Stomach smooth muscle (tissue), 2 donors: ENCODE results near the gene SH3RF3.

Experiments
- H3K27ac ChIP-seq: one replicate; pipeline ENCODE4 v1.7.0; 2013; ENCODE audit warnings: mild to moderate bottlenecking, low read length, inconsistent platforms
- H3K27me3 ChIP-seq, 2 donors: one replicate each; pipeline ENCODE4 v1.7.0; 2013; ENCODE audit warnings: low read length in 2 of 2; ENCODE audit not compliant: insufficient read depth in 2 of 2, control insufficient read depth in 1 of 2
- H3K36me3 ChIP-seq, 2 donors: one replicate each; pipeline ENCODE4 v1.7.0; 2013; ENCODE audit warnings: low read length in 2 of 2; ENCODE audit not compliant: control insufficient read depth in 2 of 2, insufficient read depth in 2 of 2
- H3K4me1 ChIP-seq: one replicate; pipeline ENCODE4 v1.7.0; 2013; ENCODE audit warnings: low read length; ENCODE audit not compliant: control insufficient read depth, insufficient read depth
- H3K4me3 ChIP-seq, 2 donors: one replicate each; pipeline ENCODE4 v1.7.0; 2013; ENCODE audit warnings: low read length in 2 of 2
- H3K9ac ChIP-seq, 2 donors: one replicate each; pipeline ENCODE4 v1.7.0; 2013; ENCODE audit warnings: low read length in 2 of 2, mild to moderate bottlenecking in 1 of 2
- H3K9me3 ChIP-seq, 2 donors: one replicate each; pipeline ENCODE4 v1.7.0; 2013; ENCODE audit warnings: low read length in 2 of 2; ENCODE audit not compliant: control insufficient read depth in 2 of 2
- donor health status: healthy.
- donor health status: Pancreatic carcinoma.

Gene SH3RF3

DNA sequence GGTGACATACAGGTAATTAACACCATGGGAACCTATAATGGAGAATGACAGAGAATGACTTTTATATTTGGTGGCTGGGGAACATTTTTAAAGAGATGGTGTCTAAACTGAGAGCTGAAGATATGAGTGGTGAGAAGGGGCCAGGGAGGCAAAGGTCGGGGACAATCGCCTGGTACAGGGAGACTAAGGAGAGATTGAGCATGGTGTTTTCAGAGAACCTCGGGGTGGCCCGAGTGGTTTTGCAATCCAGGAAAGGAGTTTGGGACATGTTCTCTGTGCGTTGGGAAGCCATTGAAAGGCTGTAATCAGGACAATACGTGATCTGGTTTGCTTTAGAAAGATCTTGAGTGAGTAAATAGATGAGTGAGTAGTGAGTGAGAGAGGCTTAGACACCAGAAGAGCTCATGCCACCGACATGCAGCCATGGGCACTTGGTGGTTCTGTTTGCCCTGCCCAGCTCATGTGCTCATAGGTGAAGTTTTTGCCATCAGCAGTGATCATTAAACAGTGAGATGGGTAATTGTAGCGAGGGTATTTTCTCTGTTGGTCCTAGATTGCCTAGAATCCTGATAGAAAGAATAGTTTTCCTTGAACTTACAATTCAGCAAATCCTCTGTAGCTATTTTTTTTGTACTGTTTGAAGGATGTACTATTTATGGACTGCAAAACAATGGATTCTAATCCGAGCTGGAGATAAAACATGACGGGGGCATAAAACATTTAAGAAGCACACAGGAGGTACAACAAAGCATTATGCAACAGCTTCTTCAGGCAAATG, 114.7 kb downstream of the SH3RF3 start:
- Histone ChIP-seq H3K9ac (no peak overlapping the region), H3K36me3 (no peaks in the 10 kb centered on the region), H3K4me1 (peaks cover 49% of the 10 kb centered on the region), H3K27ac (peak overlapping the region; percentile 70), H3K4me3 (peak overlapping the region in 1 of 2 donors; percentile 15), H3K27me3 (no peaks in the 10 kb centered on the region), H3K9me3 (no peaks in the 10 kb centered on the region)

DNA sequence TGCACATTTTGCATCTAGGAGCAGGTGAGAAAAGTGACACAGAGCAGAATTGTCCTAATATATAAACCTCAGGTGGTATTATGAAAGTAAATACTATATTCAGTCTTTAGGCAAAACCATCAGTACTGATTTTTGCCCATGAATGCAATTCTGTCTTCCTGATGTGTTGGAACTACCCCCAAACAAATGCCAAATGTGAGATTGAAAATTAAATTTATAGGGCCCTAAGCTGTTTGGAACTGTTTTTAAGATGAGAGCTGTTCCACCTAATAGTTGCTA, 115.2 kb downstream of the SH3RF3 start:
- Histone ChIP-seq H3K4me1 (peaks cover 44% of the 10 kb centered on the region), H3K9me3 (no peaks in the 10 kb centered on the region), H3K27ac (peak overlapping the region; percentile 24), H3K9ac (no peak overlapping the region), H3K4me3 (no peak overlapping the region), H3K27me3 (no peaks in the 10 kb centered on the region), H3K36me3 (no peaks in the 10 kb centered on the region)

DNA sequence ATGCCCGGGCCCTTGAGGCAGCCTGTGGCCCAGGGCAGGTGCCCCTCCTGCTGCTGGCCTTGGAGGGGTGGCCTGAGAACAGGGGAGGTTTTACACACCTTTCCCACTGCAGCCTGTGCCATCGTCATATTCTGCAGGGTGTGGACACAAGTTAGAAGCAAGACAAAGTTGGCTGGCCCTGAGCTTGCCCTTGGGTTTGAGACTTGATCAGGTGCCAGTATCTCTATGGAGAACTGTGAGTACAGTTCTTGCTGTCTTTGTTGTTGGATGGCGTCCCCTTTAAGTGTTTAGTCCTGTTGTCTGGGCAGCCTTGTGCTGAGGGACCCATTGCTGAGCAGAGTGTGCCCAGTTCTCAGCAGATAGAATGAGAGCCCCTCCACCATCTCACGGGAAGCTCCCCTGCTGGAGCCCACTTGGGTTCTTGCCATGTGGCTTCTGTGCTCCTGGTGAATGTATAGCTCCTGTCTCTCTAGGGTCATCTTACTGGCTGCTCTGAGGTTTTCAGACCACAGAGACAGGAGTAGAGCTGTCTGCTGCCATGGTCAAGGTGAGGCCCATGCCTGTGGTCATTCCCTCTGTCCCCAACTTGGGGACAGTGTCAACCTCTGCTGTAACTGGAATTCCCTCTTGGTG, 115.9 kb downstream of the SH3RF3 start:
- peaks cover 38% of the 10 kb centered on the region for H3K4me1 ChIP-seq

DNA sequence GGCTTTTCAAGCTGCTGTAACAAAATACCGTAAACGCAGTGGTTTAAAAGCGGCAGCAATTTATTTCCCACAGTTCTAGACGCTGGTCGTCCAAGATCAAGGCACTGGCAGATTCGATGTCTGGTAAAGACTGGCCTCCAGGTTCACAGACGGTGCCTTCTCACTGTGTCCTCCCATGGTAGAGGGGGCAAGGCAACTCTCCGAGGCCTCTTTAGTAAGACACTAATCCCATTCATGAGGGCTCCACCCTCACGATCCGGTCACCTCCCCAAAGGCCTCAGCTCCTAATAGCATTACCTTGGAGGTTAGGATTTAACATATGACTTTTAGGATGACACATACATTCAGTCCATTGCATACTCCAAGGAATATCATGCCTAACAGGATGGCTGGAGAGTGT, 117.2 kb downstream of the SH3RF3 start:
- Histone ChIP-seq H3K27me3 (no peaks in the 10 kb centered on the region), H3K4me1 (peaks cover 37% of the 10 kb centered on the region), H3K4me3 (no peak overlapping the region), H3K9ac (no peak overlapping the region), H3K36me3 (no peaks in the 10 kb centered on the region), H3K27ac (no peak overlapping the region), H3K9me3 (no peaks in the 10 kb centered on the region)

More for the DNA sequence above, 115.9 kb downstream of the SH3RF3 start:
- Histone ChIP-seq H3K4me3 (no peak overlapping the region), H3K9ac (no peak overlapping the region), H3K36me3 (no peaks in the 10 kb centered on the region), H3K27ac (peak overlapping the region; percentile 18), H3K9me3 (no peaks in the 10 kb centered on the region), H3K27me3 (no peaks in the 10 kb centered on the region)

DNA sequence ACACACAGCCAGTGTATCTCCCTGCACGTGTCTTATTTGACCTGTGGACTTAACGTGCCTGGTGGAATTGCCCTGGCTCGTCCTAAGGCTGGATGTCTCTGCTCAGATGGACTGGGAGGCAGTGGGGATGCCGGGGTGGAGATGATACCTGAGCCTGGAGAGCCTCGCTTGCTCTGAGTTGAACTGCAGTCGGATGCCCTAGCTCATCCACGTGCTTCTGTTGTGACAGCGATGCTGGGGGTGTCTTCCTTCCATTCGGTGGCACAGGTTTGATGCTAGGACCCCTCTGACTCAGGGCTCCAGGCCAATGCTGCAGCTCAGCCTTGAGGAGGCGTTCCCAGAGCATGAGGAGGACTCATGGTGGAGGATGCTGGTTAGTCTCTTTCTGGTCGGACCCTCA, 117.6 kb downstream of the SH3RF3 start:
- H3K36me3 ChIP-seq, result no peaks in the 10 kb centered on the region
- peaks cover 37% of the 10 kb centered on the region for H3K4me1 ChIP-seq
- no peaks in the 10 kb centered on the region for H3K27me3 ChIP-seq
- H3K9ac ChIP-seq, result no peak overlapping the region
- no peak overlapping the region for H3K27ac ChIP-seq
- H3K4me3 ChIP-seq, result no peak overlapping the region
- H3K9me3 ChIP-seq, result no peaks in the 10 kb centered on the region

DNA sequence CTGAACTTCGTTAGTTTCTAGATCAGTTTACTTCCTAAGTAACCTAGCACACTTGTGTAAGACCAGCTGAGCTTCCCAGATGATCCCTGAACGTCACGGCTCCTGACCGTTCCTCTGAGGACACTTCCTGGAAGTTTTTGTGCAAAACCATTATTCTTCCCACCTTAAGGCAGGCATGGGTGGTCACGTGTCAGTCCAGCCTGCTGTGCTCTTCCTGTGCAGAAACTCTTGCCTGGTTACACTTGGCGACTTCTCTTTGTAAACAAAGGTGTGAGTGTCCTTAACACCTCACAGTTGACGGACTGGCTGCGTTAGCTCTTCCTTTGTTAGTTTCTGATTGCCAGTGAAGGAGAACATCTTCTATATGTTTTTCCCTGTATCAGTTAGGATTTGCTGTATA, 118.3 kb downstream of the SH3RF3 start:
- Histone ChIP-seq H3K27ac (no peak overlapping the region), H3K4me1 (peaks cover 32% of the 10 kb centered on the region), H3K9ac (no peak overlapping the region)

DNA sequence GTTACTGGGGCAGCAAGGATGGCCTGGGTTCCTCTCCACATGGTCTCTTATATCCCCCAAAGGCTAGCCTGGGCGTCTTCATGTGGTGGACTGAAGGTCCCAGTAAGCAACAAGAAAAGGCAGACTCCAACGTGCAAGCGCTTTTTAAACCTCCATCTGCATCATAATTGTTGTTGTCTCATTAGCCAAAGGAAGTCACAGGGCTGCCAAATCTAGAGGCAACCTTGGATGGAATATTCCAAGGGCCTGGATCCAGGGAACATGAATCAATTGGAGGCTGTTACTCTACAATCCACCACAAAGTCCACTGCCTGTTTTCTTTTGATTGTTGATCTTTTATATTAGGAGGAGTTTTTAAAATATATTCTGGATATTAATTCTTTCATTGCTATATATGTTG, 118.8 kb downstream of the SH3RF3 start:
- Histone ChIP-seq H3K9me3 (no peaks in the 10 kb centered on the region), H3K36me3 (no peaks in the 10 kb centered on the region), H3K27me3 (no peaks in the 10 kb centered on the region), H3K9ac (no peak overlapping the region), H3K4me3 (no peak overlapping the region), H3K27ac (no peak overlapping the region), H3K4me1 (peaks cover 28% of the 10 kb centered on the region)

More for the DNA sequence above, 118.3 kb downstream of the SH3RF3 start:
- Histone ChIP-seq H3K27me3 (no peaks in the 10 kb centered on the region), H3K4me3 (no peak overlapping the region), H3K36me3 (no peaks in the 10 kb centered on the region), H3K9me3 (no peaks in the 10 kb centered on the region)

DNA sequence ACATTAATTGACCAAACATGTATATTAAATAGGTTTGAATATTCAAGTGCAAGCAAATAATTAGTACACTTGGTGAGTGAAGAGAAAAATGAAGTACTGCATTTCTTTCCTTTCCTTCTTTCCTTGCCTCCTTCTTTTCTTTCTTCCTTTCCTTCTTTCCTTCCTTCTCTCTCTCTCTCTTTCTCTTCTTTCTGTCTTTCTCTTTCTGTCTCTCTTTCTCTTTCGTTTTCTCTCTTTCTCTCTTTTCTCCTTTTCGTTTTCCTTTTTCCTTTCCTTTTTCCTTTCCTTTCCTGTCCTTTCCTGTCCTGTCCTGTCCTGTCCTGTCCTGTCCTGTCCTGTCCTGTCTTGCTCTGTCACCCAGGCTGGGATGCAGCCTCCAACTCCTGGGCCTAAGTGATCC, 119.6 kb downstream of the SH3RF3 start:
- Histone ChIP-seq H3K4me1 (peaks cover 23% of the 10 kb centered on the region), H3K36me3 (no peaks in the 10 kb centered on the region), H3K9me3 (no peaks in the 10 kb centered on the region), H3K27me3 (no peaks in the 10 kb centered on the region), H3K27ac (no peak overlapping the region), H3K4me3 (no peak overlapping the region), H3K9ac (no peak overlapping the region)

DNA sequence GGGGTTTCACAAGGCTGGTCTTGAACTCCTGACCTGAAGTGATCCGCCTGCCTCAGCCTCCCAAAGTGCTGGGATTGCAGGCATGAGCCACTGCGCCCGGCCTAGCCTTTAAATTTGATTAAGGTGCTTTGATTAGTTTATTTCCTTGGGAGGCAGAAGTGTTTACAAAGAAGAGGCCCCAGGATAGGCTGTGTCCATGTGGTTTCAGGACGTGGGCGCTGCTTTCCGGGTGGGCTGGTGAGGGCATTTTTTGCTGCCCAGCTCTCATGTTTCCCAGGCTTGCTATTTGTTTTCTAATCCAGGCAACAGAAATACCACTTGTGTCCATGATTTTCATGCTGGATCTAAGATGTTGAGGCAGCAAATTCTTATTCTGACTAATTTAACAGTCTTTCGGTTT, 124.2 kb downstream of the SH3RF3 start:
- no peak overlapping the region for H3K9ac ChIP-seq
- peaks cover 22% of the 10 kb centered on the region for H3K4me1 ChIP-seq
- H3K27me3 ChIP-seq, result no peaks in the 10 kb centered on the region
- no peak overlapping the region for H3K27ac ChIP-seq
- H3K36me3 ChIP-seq, result no peaks in the 10 kb centered on the region
- no peak overlapping the region for H3K4me3 ChIP-seq
- no peaks in the 10 kb centered on the region for H3K9me3 ChIP-seq

DNA sequence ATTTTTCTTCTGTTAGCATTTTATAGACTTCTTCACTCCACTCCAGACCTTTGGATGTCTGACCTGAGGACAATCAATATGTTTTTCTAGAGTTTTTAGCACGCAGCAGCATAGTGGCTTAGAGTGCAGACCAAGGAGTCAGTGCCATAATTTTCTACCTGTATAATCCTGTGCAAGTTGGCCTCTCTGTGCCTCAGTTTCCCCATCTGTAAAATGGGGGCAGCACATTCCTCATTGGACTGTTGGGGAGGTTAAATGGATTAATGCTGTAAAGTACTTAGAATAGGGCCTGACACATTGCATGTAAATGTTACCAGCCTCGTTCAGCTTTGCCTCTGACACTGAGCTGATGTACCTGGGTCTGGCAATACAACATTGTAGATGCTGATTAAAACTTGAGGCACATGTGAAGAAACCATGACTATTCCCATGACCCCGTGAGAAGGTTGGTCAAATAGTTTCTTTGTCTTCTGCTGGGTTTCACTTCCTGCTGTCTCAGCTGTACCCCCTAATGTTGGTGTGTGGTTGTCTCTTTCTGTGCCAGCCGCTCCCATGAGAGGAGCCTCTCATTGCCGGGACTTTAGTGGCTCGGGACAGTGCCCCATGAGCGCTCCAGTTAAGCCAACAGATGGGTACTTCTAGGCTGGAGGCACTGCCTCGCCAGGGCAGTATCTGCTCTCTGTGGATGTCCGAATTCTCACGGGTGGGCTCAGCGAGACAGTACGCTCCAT, 125.3 kb downstream of the SH3RF3 start:
- no peaks in the 10 kb centered on the region for H3K9me3 ChIP-seq
- H3K4me3 ChIP-seq, result no peak overlapping the region
- H3K9ac ChIP-seq, result no peak overlapping the region
- no peaks in the 10 kb centered on the region for H3K27me3 ChIP-seq
- peaks cover 33% of the 10 kb centered on the region for H3K4me1 ChIP-seq
- no peaks in the 10 kb centered on the region for H3K36me3 ChIP-seq
- no peak overlapping the region for H3K27ac ChIP-seq

DNA sequence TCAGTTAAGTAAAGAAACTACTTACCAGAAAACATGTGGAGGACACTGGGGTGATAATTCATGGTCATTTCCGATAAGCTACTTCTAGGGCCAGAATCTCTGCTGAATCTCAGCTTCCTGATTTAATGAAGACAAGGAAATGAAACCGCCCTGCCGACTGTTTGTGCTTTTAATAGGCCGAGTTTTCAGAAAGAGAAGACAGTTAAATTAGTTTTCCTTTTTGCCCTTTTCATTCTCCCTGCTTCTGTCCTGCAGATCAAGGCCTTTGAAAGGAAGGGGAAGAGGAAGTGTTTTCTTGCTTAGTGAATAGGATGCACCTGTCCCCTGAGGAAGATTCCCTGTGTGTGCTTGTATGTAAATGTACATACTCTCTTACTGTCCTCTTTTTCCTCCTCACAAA, 126.6 kb downstream of the SH3RF3 start:
- Histone ChIP-seq H3K4me1 (peaks cover 40% of the 10 kb centered on the region), H3K27ac (no peak overlapping the region), H3K36me3 (no peaks in the 10 kb centered on the region), H3K9ac (no peak overlapping the region), H3K9me3 (no peaks in the 10 kb centered on the region), H3K4me3 (no peak overlapping the region), H3K27me3 (no peaks in the 10 kb centered on the region)
